IPS-18a (cell line): ENCODE measurements around the gene SLC10A4.

Experiments
- H3K27ac ChIP-seq: one replicate; pipeline ENCODE4 v1.5.1; 2013; ENCODE audit warnings: low read length
- H3K27me3 ChIP-seq: one replicate; pipeline ENCODE4 v1.6.1; 2013; ENCODE audit warnings: mild to moderate bottlenecking, low read length; ENCODE audit not compliant: control insufficient read depth, insufficient read depth
- H3K36me3 ChIP-seq: one replicate; pipeline ENCODE4 v1.6.1; 2013; ENCODE audit warnings: low read depth, low read length; ENCODE audit not compliant: control insufficient read depth
- H3K4me1 ChIP-seq: one replicate; pipeline ENCODE4 v1.6.1; 2013; ENCODE audit warnings: low read depth, low read length; ENCODE audit not compliant: control insufficient read depth
- H3K4me3 ChIP-seq: one replicate; pipeline ENCODE4 v1.5.1; 2013; ENCODE audit warnings: low read length
- H3K9ac ChIP-seq: one replicate; pipeline ENCODE4 v1.6.1; 2013; ENCODE audit warnings: mild to moderate bottlenecking, low read length, moderate library complexity
- H3K9me3 ChIP-seq: one replicate; pipeline ENCODE4 v1.6.1; 2013; ENCODE audit warnings: low read depth, low read length; ENCODE audit not compliant: control insufficient read depth

SLC10A4 gene

DNA sequence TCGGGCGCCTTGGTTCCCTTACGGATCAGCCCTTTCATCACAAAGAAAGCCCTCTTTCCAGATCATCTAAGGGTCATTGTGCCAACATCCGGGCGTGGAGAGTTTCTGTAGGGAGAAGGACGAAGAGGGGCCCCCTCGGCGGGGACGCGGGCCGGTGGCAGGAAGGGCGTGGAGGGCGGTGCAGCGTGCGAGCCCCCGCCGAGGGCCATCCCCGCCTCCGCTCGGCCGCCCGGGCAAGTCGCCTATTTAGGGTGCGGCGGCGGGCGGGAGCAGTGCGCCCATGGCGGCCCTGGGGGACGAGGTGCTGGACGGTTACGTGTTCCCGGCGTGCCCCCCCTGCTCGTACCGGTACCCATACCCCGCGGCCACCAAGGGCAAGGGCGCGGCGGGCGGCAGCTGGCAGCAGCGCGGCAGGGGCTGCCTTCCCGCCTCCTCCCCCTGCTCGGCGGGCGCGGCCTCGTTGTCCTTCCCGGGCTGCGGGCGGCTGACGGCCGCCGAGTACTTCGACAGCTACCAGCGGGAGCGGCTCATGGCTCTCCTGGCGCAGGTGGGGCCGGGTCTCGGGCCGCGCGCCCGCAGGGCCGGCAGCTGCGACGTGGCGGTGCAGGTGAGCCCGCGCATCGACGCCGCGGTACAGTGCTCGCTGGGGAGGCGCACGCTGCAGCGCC lies 7.0 kb downstream of the SLC10A4 start, which contains the start of gene ZAR1:
TSS of gene ZAR1 (plus strand) at position 241 of the 668 bp plus-strand sequence. CDS start at position 281, 40 bp downstream.
- Histone ChIP-seq H3K9ac (peak within 1 kb of the TSS; percentile 9), H3K36me3 (no peaks in the 10 kb centered on the region), H3K27me3 (peaks cover 59% of the 10 kb centered on the region), H3K27ac (no peak within 1 kb of the TSS), H3K4me3 (peak within 1 kb of the TSS; percentile 47), H3K4me1 (peaks cover 7% of the 10 kb centered on the region), H3K9me3 (no peaks in the 10 kb centered on the region)

DNA sequence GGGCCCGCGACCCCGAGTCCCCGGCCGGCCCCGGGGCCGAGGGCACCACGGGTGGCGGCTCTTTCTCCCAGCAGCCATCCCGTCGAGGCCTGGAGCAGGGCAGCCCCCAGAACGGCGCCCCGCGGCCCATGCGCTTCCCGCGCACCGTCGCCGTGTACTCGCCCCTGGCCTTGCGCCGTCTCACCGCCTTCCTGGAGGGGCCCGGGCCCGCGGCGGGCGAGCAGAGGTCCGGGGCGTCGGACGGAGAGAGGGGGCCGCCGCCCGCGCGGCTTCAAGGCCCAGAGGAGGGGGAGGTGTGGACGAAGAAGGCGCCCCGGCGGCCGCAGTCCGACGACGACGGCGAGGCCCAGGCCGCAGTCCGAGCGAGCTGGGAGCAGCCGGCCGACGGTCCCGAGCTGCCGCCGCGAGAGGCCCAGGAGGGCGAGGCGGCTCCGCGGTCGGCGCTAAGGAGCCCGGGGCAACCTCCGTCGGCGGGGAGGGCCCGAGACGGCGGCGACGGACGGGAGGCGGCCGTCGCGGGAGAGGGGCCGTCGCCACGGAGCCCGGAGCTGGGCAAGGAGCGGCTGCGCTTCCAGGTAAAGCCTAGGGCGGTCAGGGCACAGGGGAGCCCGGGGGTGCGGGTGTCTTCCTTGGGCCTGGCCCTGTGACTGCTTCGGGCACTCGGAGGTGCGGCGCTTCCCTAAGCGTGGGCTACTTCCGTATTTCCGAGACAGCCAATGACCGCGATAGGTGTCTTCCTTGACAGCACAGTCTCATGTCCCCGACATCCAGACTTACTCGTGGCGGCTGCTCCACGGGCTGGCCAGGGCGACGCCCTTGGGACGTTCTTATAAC lies 7.8 kb downstream of the SLC10A4 start:
- Histone ChIP-seq H3K4me3 (peak overlapping the region; percentile 47), H3K9ac (no peak overlapping the region), H3K36me3 (no peaks in the 10 kb centered on the region), H3K27ac (no peak overlapping the region), H3K9me3 (no peaks in the 10 kb centered on the region), H3K27me3 (peaks cover 53% of the 10 kb centered on the region), H3K4me1 (peaks cover 7% of the 10 kb centered on the region)

DNA sequence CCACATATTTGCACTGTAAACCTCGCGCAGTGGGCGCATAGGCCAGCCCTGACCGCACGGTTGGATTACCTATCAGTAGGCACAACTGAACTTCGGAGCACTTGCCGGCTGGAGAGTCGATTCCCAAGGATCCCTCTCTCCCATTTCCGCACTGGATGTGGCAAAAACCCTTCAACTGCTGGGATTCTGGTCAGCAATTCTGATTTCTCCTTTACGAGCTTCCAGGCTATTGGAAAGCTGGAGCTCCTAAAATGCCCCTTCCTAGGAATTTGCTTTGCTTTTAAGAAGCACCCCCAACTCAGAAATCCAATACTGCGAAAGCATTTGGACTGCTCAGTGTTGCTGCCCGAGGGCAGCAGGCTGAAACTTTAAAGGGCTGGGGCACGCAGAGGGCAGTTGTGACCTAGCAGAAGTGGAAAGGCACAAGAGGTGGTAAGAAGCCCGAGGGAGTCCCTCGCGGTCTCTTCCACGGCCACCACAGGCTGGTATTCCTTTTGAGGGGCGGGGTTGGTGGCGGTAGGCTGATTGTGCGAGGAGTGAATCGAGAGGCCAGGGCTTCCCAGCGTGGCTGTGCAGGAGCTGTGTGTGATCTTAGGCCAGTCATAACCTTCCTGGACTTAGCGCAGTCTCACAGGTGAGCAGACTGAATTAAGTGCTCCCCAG lies 8.5 kb downstream of the SLC10A4 start:
- Histone ChIP-seq H3K9ac (no peak overlapping the region), H3K4me3 (peak overlapping the region; percentile 47), H3K27ac (no peak overlapping the region), H3K4me1 (peaks cover 7% of the 10 kb centered on the region), H3K27me3 (peaks cover 52% of the 10 kb centered on the region), H3K36me3 (no peaks in the 10 kb centered on the region), H3K9me3 (no peaks in the 10 kb centered on the region)

DNA sequence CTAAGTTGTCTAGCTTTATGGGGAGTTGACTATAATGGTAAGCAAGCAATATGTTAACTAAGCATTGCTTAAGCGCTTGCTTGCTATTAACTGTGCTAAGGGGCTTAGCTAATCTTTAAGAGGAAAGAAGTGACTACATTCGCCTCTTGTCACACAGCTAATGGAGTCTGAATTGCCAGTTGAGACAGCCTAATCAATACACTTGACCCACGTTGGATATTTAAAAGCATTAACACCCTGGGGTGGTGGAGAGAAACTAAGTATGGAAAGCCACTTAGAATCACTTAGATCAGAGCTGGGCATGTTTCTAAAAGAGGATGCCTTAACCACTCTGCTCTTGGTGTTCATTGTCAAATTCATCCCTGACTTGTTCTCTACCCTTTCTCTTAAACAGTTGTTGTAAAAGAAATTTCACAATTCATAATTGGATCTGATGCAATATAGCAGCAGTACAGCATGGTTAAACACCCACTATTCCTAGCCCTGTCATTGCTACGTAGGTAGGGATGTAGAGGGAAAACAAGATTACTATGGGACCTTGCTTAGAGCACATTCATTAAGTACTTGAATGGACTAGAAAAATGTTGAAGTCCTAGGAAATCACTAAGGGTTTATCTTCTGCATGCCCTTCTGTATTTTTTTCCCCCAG lies 10.4 kb downstream of the SLC10A4 start:
- peaks cover 46% of the 10 kb centered on the region for H3K27me3 ChIP-seq
- no peak overlapping the region for H3K9ac ChIP-seq
- H3K4me3 ChIP-seq = no peak overlapping the region
- H3K4me1 ChIP-seq = peaks cover 5% of the 10 kb centered on the region
- H3K36me3 ChIP-seq = no peaks in the 10 kb centered on the region
- no peak overlapping the region for H3K27ac ChIP-seq
- H3K9me3 ChIP-seq = no peaks in the 10 kb centered on the region

DNA sequence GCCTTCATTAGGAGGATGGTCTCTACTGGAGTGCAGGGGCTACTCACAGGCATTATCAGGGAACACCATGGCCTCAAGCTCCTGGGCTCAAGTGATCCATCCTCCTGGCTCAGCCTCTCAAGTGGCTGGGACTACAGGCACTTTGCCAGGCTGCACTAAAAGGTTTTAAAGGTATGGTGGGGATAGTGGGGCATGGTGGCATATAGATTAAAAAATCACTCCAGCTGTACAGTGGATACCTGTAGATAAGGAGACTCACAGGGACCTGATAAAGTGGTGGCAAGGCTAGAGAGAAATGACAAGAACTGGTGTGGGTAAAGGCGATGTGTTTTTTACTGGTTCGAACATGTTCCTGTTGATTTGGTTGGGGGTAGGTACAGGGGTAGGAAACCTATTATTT lies 12.8 kb downstream of the SLC10A4 start:
- H3K36me3 ChIP-seq = peaks cover 9% of the 10 kb centered on the region
- H3K27me3 ChIP-seq = peaks cover 22% of the 10 kb centered on the region
- no peak overlapping the region for H3K4me3 ChIP-seq
- H3K27ac ChIP-seq = no peak overlapping the region
- no peaks in the 10 kb centered on the region for H3K9me3 ChIP-seq
- H3K4me1 ChIP-seq = no peaks in the 10 kb centered on the region
- H3K9ac ChIP-seq = no peak overlapping the region

DNA sequence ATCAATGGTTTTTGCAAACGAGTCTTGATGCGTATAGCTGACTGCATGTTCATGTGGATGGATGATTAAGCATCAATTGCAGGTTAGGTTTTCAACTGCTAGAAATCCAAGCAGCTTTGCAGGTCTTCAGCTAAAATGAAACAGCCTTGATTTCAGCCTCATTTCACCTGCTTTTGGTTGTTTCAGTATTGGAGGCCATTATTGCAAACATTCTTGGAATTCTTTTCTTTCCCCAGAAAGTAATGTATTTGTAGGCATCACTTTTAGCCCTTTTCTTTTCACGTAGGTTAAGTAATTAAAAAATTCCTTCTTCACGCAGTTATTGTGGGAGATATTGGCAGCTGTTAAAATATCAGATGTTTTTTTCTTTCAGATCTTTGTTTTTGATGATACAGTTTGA lies 15.8 kb downstream of the SLC10A4 start:
- no peak overlapping the region for H3K4me3 ChIP-seq
- no peaks in the 10 kb centered on the region for H3K4me1 ChIP-seq
- no peaks in the 10 kb centered on the region for H3K9me3 ChIP-seq
- peaks cover 19% of the 10 kb centered on the region for H3K36me3 ChIP-seq
- no peak overlapping the region for H3K9ac ChIP-seq
- no peaks in the 10 kb centered on the region for H3K27me3 ChIP-seq
- H3K27ac ChIP-seq = no peak overlapping the region

DNA sequence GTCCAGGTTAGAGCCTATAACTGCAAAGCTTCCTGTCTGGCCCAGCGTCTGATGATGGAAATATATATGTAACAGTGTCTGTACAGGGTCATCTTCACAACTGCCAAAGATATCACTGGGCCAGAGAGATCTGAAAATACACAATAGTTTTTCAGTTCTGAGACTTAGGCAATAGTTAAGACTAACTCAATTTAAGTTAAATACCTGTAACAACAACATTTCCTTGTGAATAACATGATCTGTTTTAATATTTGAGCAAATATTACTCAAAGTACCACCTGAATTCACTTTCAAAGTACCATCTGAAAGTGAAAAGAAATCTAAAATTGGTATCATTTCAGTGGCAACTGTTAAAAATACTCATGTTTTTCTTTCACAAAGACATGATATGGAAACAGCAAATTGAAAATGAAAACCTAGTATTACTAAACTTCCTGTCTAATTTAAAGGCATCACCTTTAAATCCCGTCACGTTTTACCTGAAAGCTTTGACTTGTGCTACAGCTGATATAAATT lies 16.5 kb downstream of the SLC10A4 start:
- H3K4me3 ChIP-seq = no peak overlapping the region
- H3K36me3 ChIP-seq = peaks cover 19% of the 10 kb centered on the region
- no peak overlapping the region for H3K27ac ChIP-seq
- no peak overlapping the region for H3K9ac ChIP-seq
- H3K4me1 ChIP-seq = no peaks in the 10 kb centered on the region
- no peaks in the 10 kb centered on the region for H3K27me3 ChIP-seq
- no peaks in the 10 kb centered on the region for H3K9me3 ChIP-seq

DNA sequence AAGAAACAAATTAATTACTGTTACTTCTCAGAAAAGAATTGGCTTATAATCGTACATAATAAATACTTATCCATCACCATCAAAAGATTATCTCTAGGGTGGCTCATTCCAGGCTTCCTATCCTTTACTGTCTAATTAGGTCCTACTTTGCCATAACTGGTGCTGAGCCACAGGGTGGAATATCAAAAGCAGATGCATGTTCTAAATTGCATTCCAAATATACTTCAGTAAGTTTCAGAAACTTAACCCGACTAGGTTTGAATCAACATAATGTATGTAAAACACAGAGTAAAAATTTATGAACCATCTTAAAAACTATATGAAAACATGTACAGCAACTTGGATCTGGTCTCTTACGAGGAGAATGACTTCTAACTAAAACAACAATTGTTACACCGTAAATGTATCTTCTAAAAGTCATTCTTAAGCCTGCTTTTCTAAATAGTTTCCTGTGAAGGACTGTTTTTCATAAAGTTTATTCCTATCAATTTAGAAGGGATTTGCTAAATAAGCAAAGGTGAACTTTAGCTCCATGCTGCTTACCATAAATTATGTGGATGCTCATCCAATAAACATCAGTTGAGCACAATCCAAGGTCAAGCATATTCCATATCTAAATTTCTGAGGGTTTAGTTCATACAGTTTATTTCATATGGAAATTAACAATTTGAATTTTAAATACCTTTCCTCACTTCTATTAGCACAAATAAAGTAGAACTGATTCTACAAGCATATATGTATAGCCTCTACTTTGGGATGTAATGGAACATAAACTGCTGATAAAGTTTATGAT lies 20.3 kb downstream of the SLC10A4 start:
- no peaks in the 10 kb centered on the region for H3K9me3 ChIP-seq
- no peak overlapping the region for H3K27ac ChIP-seq
- H3K27me3 ChIP-seq = no peaks in the 10 kb centered on the region
- H3K4me1 ChIP-seq = no peaks in the 10 kb centered on the region
- H3K4me3 ChIP-seq = no peak overlapping the region
- peaks cover 28% of the 10 kb centered on the region for H3K36me3 ChIP-seq
- no peak overlapping the region for H3K9ac ChIP-seq

DNA sequence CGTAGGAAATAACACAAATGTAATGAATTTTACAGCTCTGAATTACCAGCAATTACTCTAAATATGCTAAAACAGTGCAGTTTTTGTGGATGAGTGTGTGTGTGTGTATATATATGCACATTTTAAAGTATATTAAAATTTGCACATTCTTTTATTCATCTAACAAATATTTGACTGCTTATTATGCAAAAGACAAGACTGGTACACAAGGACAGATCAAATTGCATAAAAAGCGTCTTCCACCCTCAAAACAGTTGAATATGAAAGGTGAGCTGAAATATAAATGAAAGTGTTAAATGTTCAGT lies 20.8 kb downstream of the SLC10A4 start:
- H3K9ac ChIP-seq = no peak overlapping the region
- H3K27me3 ChIP-seq = no peaks in the 10 kb centered on the region
- no peaks in the 10 kb centered on the region for H3K4me1 ChIP-seq
- no peaks in the 10 kb centered on the region for H3K9me3 ChIP-seq
- H3K4me3 ChIP-seq = no peak overlapping the region
- peaks cover 33% of the 10 kb centered on the region for H3K36me3 ChIP-seq
- H3K27ac ChIP-seq = no peak overlapping the region

DNA sequence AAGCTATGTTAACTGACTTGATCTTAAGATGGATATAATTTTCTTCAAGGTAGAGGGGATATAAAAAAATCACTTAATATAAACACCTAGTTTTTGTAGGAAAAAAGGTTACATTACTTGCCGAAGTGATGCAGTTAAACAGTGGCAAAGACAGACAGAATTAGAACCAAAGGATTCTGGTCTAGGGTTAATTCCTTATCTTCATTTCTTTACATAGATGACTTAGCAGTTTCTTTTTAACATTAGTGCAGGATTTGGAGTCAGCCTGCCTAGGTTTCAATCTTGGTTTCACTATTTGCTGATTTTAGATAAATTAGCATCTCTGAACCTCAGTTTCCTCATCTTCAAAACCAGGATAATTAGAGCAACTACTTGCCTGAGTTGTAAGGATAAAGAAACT lies 21.2 kb downstream of the SLC10A4 start:
- no peaks in the 10 kb centered on the region for H3K4me1 ChIP-seq
- H3K9me3 ChIP-seq = no peaks in the 10 kb centered on the region
- no peaks in the 10 kb centered on the region for H3K27me3 ChIP-seq
- peaks cover 32% of the 10 kb centered on the region for H3K36me3 ChIP-seq
- H3K27ac ChIP-seq = no peak overlapping the region
- no peak overlapping the region for H3K4me3 ChIP-seq
- no peak overlapping the region for H3K9ac ChIP-seq
